ENCODE measurements around the gene ARL16. TPM values are rescaled to one million over a fixed set of nuclear protein-coding genes. Genes with fewer than 3 reads are reported as not detected.

Gene ARL16
- total RNA-seq, 1 donor from 2014 or later: 24.1 TPM

GRCh38 chr17:81706757-81707624, 23.4 kb upstream of the ARL16 start:
- intact Hi-C loops (cut with DNase I): no loop called here
- H3K4me3 ChIP-seq: no peak overlapping the region

GRCh38 chr17:81706232-81706611, 22.6 kb upstream of the ARL16 start:
- TF ChIP-seq, protein P1, sequence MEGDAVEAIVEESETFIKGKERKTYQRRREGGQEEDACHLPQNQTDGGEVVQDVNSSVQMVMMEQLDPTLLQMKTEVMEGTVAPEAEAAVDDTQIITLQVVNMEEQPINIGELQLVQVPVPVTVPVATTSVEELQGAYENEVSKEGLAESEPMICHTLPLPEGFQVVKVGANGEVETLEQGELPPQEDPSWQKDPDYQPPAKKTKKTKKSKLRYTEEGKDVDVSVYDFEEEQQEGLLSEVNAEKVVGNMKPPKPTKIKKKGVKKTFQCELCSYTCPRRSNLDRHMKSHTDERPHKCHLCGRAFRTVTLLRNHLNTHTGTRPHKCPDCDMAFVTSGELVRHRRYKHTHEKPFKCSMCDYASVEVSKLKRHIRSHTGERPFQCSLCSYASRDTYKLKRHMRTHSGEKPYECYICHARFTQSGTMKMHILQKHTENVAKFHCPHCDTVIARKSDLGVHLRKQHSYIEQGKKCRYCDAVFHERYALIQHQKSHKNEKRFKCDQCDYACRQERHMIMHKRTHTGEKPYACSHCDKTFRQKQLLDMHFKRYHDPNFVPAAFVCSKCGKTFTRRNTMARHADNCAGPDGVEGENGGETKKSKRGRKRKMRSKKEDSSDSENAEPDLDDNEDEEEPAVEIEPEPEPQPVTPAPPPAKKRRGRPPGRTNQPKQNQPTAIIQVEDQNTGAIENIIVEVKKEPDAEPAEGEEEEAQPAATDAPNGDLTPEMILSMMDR (IDR thresholded peaks at IDR 0.05): no peak
- peaks cover 42% of the 10 kb centered on the region for H3K4me1 ChIP-seq
- H3K9me3 ChIP-seq: no peaks in the 10 kb centered on the region
- no peak overlapping the region for H3K27ac ChIP-seq
- H3K36me3 ChIP-seq: peaks cover 0 to 20% of the 10 kb centered on the region in 2 donors
- no peaks in the 10 kb centered on the region for H3K27me3 ChIP-seq
- no peak overlapping the region for H3K4me3 ChIP-seq
- no peak for DNase-seq (ENCODE audit: extremely low spot score in 2 of 2)
- intact Hi-C loops (cut with DNase I): no loop called here

More at GRCh38 chr17:81706757-81707624, 23.4 kb upstream of the ARL16 start:
- Histone ChIP-seq H3K27ac (no peak overlapping the region), H3K4me1 (peaks cover 40% of the 10 kb centered on the region), H3K36me3 (peaks cover 0 to 14% of the 10 kb centered on the region in 2 donors), H3K27me3 (no peaks in the 10 kb centered on the region), H3K9me3 (no peaks in the 10 kb centered on the region)
- no peak for TF ChIP-seq POLR2AphosphoS5 (IDR thresholded peaks at IDR 0.05; ENCODE audit: insufficient read depth in 1 of 2, low read depth in 1 of 2)
- TF ChIP-seq, protein P1 (IDR thresholded peaks at IDR 0.05): no peak
- no peak for TF ChIP-seq POLR2A (IDR thresholded peaks at IDR 0.05)
- DNase-seq (ENCODE audit: extremely low spot score in 2 of 2): no peak

GRCh38 chr17:81705518-81706231, 22.1 kb upstream of the ARL16 start:
- intact Hi-C loops (cut with DNase I): no loop called here
- TF ChIP-seq POLR2A (IDR thresholded peaks at IDR 0.05): no peak
- TF ChIP-seq POLR2AphosphoS5 (IDR thresholded peaks at IDR 0.05; ENCODE audit: insufficient read depth in 1 of 2, low read depth in 1 of 2): no peak
- TF ChIP-seq, protein P1 (IDR thresholded peaks at IDR 0.05): no peak
- no peak overlapping the region for H3K27ac ChIP-seq
- peaks cover 0 to 25% of the 10 kb centered on the region in 2 donors for H3K36me3 ChIP-seq
- no peaks in the 10 kb centered on the region for H3K27me3 ChIP-seq
- DNase-seq (ENCODE audit: extremely low spot score in 2 of 2): no peak
- H3K4me3 ChIP-seq: no peak overlapping the region
- H3K9me3 ChIP-seq: no peaks in the 10 kb centered on the region
- H3K4me1 ChIP-seq: peaks cover 41% of the 10 kb centered on the region

GRCh38 chr17:81703747-81704654, 20.4 kb upstream of the ARL16 start:
- Histone ChIP-seq H3K9me3 (no peaks in the 10 kb centered on the region), H3K4me3 (peak overlapping the region; percentile 80 to 96), H3K4me1 (peaks cover 34% of the 10 kb centered on the region), H3K27ac (peak overlapping the region; percentile 83), H3K36me3 (peaks cover 0 to 32% of the 10 kb centered on the region in 2 donors), H3K27me3 (no peaks in the 10 kb centered on the region)
- TF ChIP-seq POLR2A (IDR thresholded peaks at IDR 0.05) (no peak), POLR2AphosphoS5 (IDR thresholded peaks at IDR 0.05; ENCODE audit: insufficient read depth in 1 of 2, low read depth in 1 of 2) (no peak)
- TF ChIP-seq, protein P1 (IDR thresholded peaks at IDR 0.05): no peak
- intact Hi-C loops (cut with DNase I): no loop called here
- no peak for DNase-seq (ENCODE audit: extremely low spot score in 2 of 2)
